Pancreas (tissue), 10 donors: ENCODE data around the gene PARD3. TPM values are rescaled to one million over a fixed set of nuclear protein-coding genes. Genes with fewer than 3 reads are reported as not detected.
A peak's percentile ranks its signal among the peaks of the same experiment; 100 is the strongest.

Experiments used
- ATAC-seq, 4 donors: fragments of 200-7000 bp; cut with Tn5 transposase; one replicate each; pipeline versions ENCODE4 v1.8.0 to v1.9.1; 2020; ENCODE audit warnings: mild to moderate bottlenecking in 4 of 4, moderate library complexity in 4 of 4
- DNase-seq, 6 donors: peaks; one replicate each; pipeline ENCODE4 v3.0.0-alpha.2; 2020
- FAIRE-seq: peaks from 2 replicates; lab custom pipeline; 2012; peaks lifted over from hg19 to GRCh38; lab: Jason Lieb, UNC
- H3K27ac ChIP-seq, 4 donors: fragments of 200-600 bp; sonication (generic); 1 replicate in 3 of 4; 2 replicates in 1 of 4; pipeline versions ENCODE4 v1.5.0 to v1.8.0; 2020
- H3K27me3 ChIP-seq, 4 donors: fragments of 200-600 bp; one replicate each; pipeline ENCODE4 v1.8.0; 2021
- H3K36me3 ChIP-seq, 3 donors: fragments of 200-600 bp; sonication (generic) in 1 of 3; one replicate each; pipeline versions ENCODE4 v1.5.0 to v1.8.0; 2020 to 2021
- H3K4me1 ChIP-seq, 3 donors: fragments of 200-600 bp; one replicate each; pipeline ENCODE4 v1.8.0; 2021
- H3K4me3 ChIP-seq, 4 donors: fragments of 200-600 bp; sonication (generic) in 2 of 4; one replicate each; pipeline versions ENCODE4 v1.5.0 to v1.8.0; 2020 to 2021
- H3K9me3 ChIP-seq, 4 donors: fragments of 200-600 bp; one replicate each; pipeline ENCODE4 v1.8.0; 2021
- WGBS, 2 donors: extraction: QIAGEN DNeasy Blood & Tissue Kit; methylation state at CpG; one replicate each; pipeline ENCODE4 v1.1.7; 2013; 5-methylcytosine and 5-hydroxymethylcytosine counted together
- intact Hi-C, 3 donors: fragments of 100-400 bp; cut with DNase I; formaldehyde crosslinking; loops; one replicate each; pipeline versions ENCODE4 v1.11.1 to v1.14.2; 2022
- polyA plus RNA-seq, 2 donors: library from polyadenylated mRNA; stranded (reverse); fragments of 200-250 nt; gene quantifications; one replicate each; pipeline ENCODE4 v1.2.3, GENCODE V29; 2013
- total RNA-seq, 6 donors: library from RNA; stranded (reverse); fragmentation: NEBNext Ultra II Directional in 4 of 6; extraction: Animal tissue kit (Norgen Biotek cat#: 25700) in 4 of 6; gene quantifications; one replicate each; pipeline versions ENCODE4 v1.2.1 to v1.2.4, GENCODE V29; 2021 to 2023
- TF ChIP-seq, protein P1 (sequence below), 4 donors: fragments of 200-600 bp; sonication (generic) in 3 of 4; IDR thresholded peaks; one replicate each; pipeline versions ENCODE4 v1.5.0 to v1.8.0; 2021; ENCODE audit warnings: antibody characterized with exemption in 4 of 4
- donor health status: healthy with polysubstance abuse.
- donor health status: DM: no; HTN: no; CAD: no; lungs with moderate emphysema.
- donor health status: DM: no; HTN: no; CAD: no.
- donor health status: control.
- donor health status: control.
- donor health status: Bipolar disorder and iron deficiency.
- donor health status: DM: yes; HTN: yes; CAD: no.
- donor health status: DM: no; HTN: no; CAD: no.
- donor health status: DM: no; HTN: no; CAD: no.
- donor health status: DM: yes; HTN: yes; CAD: no.

The PARD3 gene
- total and polyA plus RNA-seq, 8 donors, result 12.8 to 32.3 (median 23.4) TPM

DNA sequence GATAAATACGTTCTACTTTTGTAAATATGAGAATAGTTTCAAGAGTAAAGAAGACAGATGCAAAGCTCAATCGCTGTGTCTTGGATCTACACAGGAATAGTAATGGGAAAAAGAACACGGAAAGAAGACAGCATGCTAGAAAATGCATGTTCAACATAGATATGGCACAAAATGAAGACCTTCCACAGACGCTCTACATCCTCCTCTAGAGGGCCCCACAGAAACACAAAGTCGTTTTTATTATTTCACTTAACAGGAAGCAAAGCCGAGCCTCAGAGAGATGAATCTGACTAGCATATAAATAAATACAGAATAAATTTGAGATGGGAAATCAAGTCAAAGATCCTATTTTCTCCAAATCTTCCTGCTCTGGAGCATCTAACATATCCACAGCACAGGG lies 292.6 kb downstream of the PARD3 start:
- intact Hi-C loops, result no loop called here
- H3K36me3 ChIP-seq, result no peaks in the 10 kb centered on the region
- WGBS, 2 donors, result 68 to 71% methylated on average over 6 of the region's 6 CpGs
- no peak overlapping the region for H3K4me3 ChIP-seq
- ATAC-seq (peak in 3 of 4 donors; percentile 42 to 66 (median 57)), FAIRE-seq (no peak), DNase-seq (no peak)
- TF ChIP-seq, protein P1, sequence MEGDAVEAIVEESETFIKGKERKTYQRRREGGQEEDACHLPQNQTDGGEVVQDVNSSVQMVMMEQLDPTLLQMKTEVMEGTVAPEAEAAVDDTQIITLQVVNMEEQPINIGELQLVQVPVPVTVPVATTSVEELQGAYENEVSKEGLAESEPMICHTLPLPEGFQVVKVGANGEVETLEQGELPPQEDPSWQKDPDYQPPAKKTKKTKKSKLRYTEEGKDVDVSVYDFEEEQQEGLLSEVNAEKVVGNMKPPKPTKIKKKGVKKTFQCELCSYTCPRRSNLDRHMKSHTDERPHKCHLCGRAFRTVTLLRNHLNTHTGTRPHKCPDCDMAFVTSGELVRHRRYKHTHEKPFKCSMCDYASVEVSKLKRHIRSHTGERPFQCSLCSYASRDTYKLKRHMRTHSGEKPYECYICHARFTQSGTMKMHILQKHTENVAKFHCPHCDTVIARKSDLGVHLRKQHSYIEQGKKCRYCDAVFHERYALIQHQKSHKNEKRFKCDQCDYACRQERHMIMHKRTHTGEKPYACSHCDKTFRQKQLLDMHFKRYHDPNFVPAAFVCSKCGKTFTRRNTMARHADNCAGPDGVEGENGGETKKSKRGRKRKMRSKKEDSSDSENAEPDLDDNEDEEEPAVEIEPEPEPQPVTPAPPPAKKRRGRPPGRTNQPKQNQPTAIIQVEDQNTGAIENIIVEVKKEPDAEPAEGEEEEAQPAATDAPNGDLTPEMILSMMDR (IDR thresholded peaks at IDR 0.05), result no peak
- no peaks in the 10 kb centered on the region for H3K9me3 ChIP-seq
- no peaks in the 10 kb centered on the region for H3K27me3 ChIP-seq
- no peak overlapping the region for H3K27ac ChIP-seq
- peaks cover under 1 to 3% (median 2%) of the 10 kb centered on the region in 3 donors for H3K4me1 ChIP-seq

DNA sequence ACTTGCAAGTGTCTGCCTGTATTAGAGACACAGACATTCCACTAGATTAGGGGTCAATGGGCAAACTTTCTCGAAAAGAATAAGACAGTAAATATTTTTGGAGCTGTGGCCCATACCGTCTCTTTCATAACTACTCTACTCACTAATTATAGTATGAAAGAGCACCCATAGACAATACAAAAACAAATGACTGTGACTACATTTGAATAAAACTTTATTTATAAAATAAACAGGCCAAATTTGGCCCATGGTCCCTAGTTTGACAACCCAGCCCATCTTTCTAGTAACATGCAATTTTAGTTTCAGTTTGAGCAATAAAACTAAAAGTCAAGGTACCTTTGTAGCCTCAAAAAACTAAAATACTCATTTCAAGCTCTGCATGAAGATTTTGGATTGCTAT lies 294.6 kb downstream of the PARD3 start:
- TF ChIP-seq, protein P1 (IDR thresholded peaks at IDR 0.05), result no peak
- 95 to 97% methylated on average over 2 of the region's 2 CpGs for WGBS, 2 donors
- intact Hi-C loops, result no loop called here
- no peaks in the 10 kb centered on the region for H3K27me3 ChIP-seq
- ATAC-seq, result no peak
- H3K36me3 ChIP-seq, result no peaks in the 10 kb centered on the region
- H3K4me3 ChIP-seq, result no peak overlapping the region
- H3K27ac ChIP-seq, result no peak overlapping the region
- no peaks in the 10 kb centered on the region for H3K4me1 ChIP-seq
- DNase-seq, result no peak
- FAIRE-seq, result no peak
- H3K9me3 ChIP-seq, result no peaks in the 10 kb centered on the region

DNA sequence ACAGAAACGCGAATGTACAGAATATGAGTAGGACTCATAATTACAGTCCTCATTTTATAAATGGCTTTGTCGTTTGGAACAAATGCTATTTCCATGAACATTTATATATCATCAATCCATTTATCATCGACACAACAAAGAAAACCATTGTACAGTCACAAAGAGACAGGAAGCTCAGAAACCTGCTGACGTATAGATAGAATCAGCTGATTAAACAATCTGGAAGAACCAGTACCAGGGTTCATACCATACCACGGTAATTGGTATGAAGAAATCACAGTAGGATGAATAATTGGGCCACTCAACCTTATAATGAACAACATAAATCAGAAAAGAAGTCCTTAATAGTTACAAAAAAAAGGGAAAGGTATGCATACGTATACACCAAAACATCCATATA lies 295.0 kb downstream of the PARD3 start:
- 64 to 67% methylated on average over 7 of the region's 7 CpGs for WGBS, 2 donors
- TF ChIP-seq, protein P1 (IDR thresholded peaks at IDR 0.05), result no peak
- H3K27ac ChIP-seq, result no peak overlapping the region

DNA sequence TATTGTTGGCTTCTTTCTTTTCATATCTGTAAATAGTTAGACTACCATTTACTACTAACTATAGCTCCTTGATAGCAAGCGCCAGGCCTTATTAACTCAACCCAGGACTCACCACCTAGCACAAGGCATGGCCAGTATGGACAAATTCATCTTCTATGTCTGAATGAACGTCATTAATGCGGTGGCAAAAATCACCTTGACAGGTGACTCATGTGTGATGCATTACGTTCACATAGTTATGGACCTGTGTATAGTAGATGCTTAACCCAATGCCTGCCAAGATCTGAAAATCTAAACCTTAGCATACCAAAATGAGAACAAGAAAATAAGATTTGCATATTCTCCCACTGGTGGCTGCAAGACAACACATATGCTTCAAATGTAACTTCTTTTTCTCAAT lies 300.8 kb downstream of the PARD3 start:
- DNase-seq (no peak), ATAC-seq (no peak), FAIRE-seq (no peak)
- Histone ChIP-seq H3K4me3 (no peak overlapping the region), H3K9me3 (no peaks in the 10 kb centered on the region), H3K4me1 (no peaks in the 10 kb centered on the region), H3K27me3 (no peaks in the 10 kb centered on the region), H3K36me3 (no peaks in the 10 kb centered on the region), H3K27ac (no peak overlapping the region)
- intact Hi-C loops, result no loop called here
- TF ChIP-seq, protein P1 (IDR thresholded peaks at IDR 0.05), result no peak
- WGBS, 2 donors, result 89 to 91% methylated on average over 4 of the region's 4 CpGs

More for the DNA sequence above, 295.0 kb downstream of the PARD3 start:
- DNase-seq (no peak), ATAC-seq (peak in 1 of 4 donors; percentile 19), FAIRE-seq (no peak)
- Histone ChIP-seq H3K27me3 (no peaks in the 10 kb centered on the region), H3K4me3 (no peak overlapping the region), H3K9me3 (no peaks in the 10 kb centered on the region), H3K36me3 (no peaks in the 10 kb centered on the region), H3K4me1 (no peaks in the 10 kb centered on the region)
- intact Hi-C loops, result no loop called here

DNA sequence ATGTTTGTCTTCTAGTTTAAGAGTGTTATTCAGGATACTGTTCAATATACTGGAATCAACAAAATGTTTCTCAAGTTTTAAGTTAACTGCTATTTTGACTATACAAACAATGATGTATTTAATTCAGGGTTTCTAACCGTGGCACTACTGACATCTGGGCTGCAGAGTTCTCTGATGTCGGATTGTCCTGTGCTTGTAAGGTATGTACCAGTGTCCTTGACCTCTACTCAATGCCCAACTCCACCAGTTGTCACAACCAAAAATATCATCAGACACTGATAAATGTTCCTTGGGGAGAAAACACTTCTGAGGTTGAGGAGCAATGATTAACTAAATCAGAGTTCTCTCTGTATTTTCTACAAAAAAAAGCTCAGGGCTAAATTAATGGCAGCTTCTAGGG lies 301.5 kb downstream of the PARD3 start:
- ATAC-seq (no peak), DNase-seq (no peak), FAIRE-seq (no peak)
- no peaks in the 10 kb centered on the region for H3K27me3 ChIP-seq
- H3K4me3 ChIP-seq, result no peak overlapping the region
- WGBS, 2 donors, result 47 to 52% methylated on average over 2 of the region's 2 CpGs
- H3K36me3 ChIP-seq, result no peaks in the 10 kb centered on the region
- TF ChIP-seq, protein P1 (IDR thresholded peaks at IDR 0.05), result no peak
- no peak overlapping the region for H3K27ac ChIP-seq
- no peaks in the 10 kb centered on the region for H3K9me3 ChIP-seq
- H3K4me1 ChIP-seq, result no peaks in the 10 kb centered on the region
- intact Hi-C loops, result no loop called here
